Caco-2 (cell line): ENCODE measurements around the gene HIVEP3. TPM values are rescaled to one million over a fixed set of nuclear protein-coding genes. Genes with fewer than 3 reads are reported as not detected.
A peak's percentile ranks its signal among the peaks of the same experiment; 100 is the strongest.

Source experiments
- BruUV-seq: library from RNA; stranded (reverse); fragments of 400-500 nt; replicated peaks from 2 replicates; lab custom pipeline; 2021; lab: Mats Ljungman, UMichigan
- CTCF ChIA-PET: fragments of 300-600 bp; sonication (Branson Sonifier 250); formaldehyde crosslinking; loops from one replicate; lab custom pipeline; 2022; ENCODE audit warnings: antibody characterized with exemption; lab: Charles Lee
- POLR2A ChIA-PET: fragments of 300-600 bp; sonication (Branson Sonifier 250); formaldehyde crosslinking; loops from one replicate; lab custom pipeline; 2022; ENCODE audit warnings: antibody characterized with exemption; lab: Charles Lee
- DNase-seq, 2 experiments: peaks; one replicate each; pipeline versions ENCODE4 v3.0.0 to v3.0.0-alpha.2; 2020 to 2022
- H3K27me3 ChIP-seq: replicated peaks from 2 replicates; pipeline ENCODE4 v1.6.0; 2011; ENCODE audit warnings: low read length; ENCODE audit not compliant: control insufficient read depth, insufficient read depth
- H3K36me3 ChIP-seq: 2 replicates; pipeline ENCODE4 v1.5.1; 2011; ENCODE audit warnings: low read length; ENCODE audit not compliant: control insufficient read depth, insufficient read depth
- H3K4me1 ChIP-seq: fragments of 250-450 bp; sonication (Bioruptor Pico); 2 replicates; pipeline ENCODE4 v1.5.1; 2020; ENCODE audit warnings: mild to moderate bottlenecking
- H3K4me3 ChIP-seq: 2 replicates; pipeline ENCODE4 v1.5.1; 2011; ENCODE audit warnings: low read depth, mild to moderate bottlenecking, control low read depth, low read length
- H3K9me3 ChIP-seq: fragments of 250-450 bp; sonication (Bioruptor Pico); 2 replicates; pipeline ENCODE4 v1.5.1; 2020; ENCODE audit warnings: mild to moderate bottlenecking, moderate library complexity
- H3K27ac Mint-ChIP-seq: one replicate; pipeline ENCODE4 v1.8.0; 2022; ENCODE audit warnings: mixed read lengths; ENCODE audit not compliant: unreplicated experiment
- H3K27me3 Mint-ChIP-seq: one replicate; pipeline ENCODE4 v1.8.0; 2022; ENCODE audit warnings: mixed read lengths; ENCODE audit not compliant: insufficient read depth, unreplicated experiment
- H3K36me3 Mint-ChIP-seq: one replicate; pipeline ENCODE4 v1.8.0; 2022; ENCODE audit warnings: mild to moderate bottlenecking, mixed read lengths; ENCODE audit not compliant: insufficient read depth, unreplicated experiment
- H3K4me1 Mint-ChIP-seq: one replicate; pipeline ENCODE4 v1.8.0; 2022; ENCODE audit warnings: low read depth, mixed read lengths; ENCODE audit not compliant: unreplicated experiment
- H3K4me3 Mint-ChIP-seq: one replicate; pipeline ENCODE4 v1.8.0; 2022; ENCODE audit warnings: mild to moderate bottlenecking, moderate library complexity, mixed read lengths; ENCODE audit not compliant: unreplicated experiment
- H3K9me3 Mint-ChIP-seq: one replicate; pipeline ENCODE4 v1.8.0; 2022; ENCODE audit warnings: mixed read lengths; ENCODE audit not compliant: unreplicated experiment
- CTCF ChIP-seq, 2 experiments: fragments of 200-600 bp in 1 of 2; IDR thresholded peaks; 1 replicate in 1 of 2; 2 replicates in 1 of 2; pipeline versions ENCODE4 v1.5.1 to v1.8.0; 2011 to 2022; ENCODE audit warnings: antibody characterized with exemption in 1 of 2, control low read depth in 1 of 2, inconsistent platforms in 1 of 2, low read depth in 1 of 2, low read length in 1 of 2, mild to moderate bottlenecking in 1 of 2, moderate library complexity in 1 of 2; ENCODE audit not compliant: insufficient read depth in 1 of 2, severe bottlenecking in 1 of 2, unreplicated experiment in 1 of 2
- intact Hi-C: fragments of 100-400 bp; cut with micrococcal nuclease; formaldehyde crosslinking; loops from one replicate; pipeline ENCODE4 v1.10.0; 2022; ENCODE audit not compliant: unreplicated experiment
- total RNA-seq: library from RNA; stranded (reverse); gene quantifications from 2 replicates; pipeline ENCODE4 v1.2.3, GENCODE V29; 2022

Gene HIVEP3
- total RNA-seq, 1 experiment from 2014 or later, result 0.25 TPM

GRCh38 chr1:41902664-41903063 is 16.1 kb downstream of the HIVEP3 start:
- BruUV-seq, result no TSS peak
- H3K27me3 Mint-ChIP-seq, result no peaks in the 10 kb centered on the region
- Histone ChIP-seq H3K9me3 (no peaks in the 10 kb centered on the region), H3K36me3 (no peaks in the 10 kb centered on the region), H3K27me3 (no peaks in the 10 kb centered on the region), H3K4me3 (no peak overlapping the region), H3K4me1 (peaks cover 31% of the 10 kb centered on the region)
- H3K27ac Mint-ChIP-seq, result no peak overlapping the region
- peaks cover 23% of the 10 kb centered on the region for H3K4me1 Mint-ChIP-seq
- DNase-seq, result no peak
- no peaks in the 10 kb centered on the region for H3K9me3 Mint-ChIP-seq
- TF ChIP-seq CTCF (IDR thresholded peaks at IDR 0.05; ENCODE audit: insufficient read depth in 1 of 2, low read depth in 1 of 2, low read length in 1 of 2, severe bottlenecking in 1 of 2, unreplicated experiment in 1 of 2), result no peak
- POLR2A ChIA-PET, result no interaction called here
- CTCF ChIA-PET, result no interaction called here
- intact Hi-C loops, result no loop called here
- H3K36me3 Mint-ChIP-seq, result no peaks in the 10 kb centered on the region
- H3K4me3 Mint-ChIP-seq, result no peak overlapping the region

- no peak overlapping the region for H3K4me3 ChIP-seq
- Mint-ChIP-seq H3K9me3 (no peaks in the 10 kb centered on the region), H3K27me3 (no peaks in the 10 kb centered on the region), H3K4me3 (no peak overlapping the region), H3K36me3 (no peaks in the 10 kb centered on the region), H3K4me1 (peaks cover 23% of the 10 kb centered on the region), H3K27ac (peak overlapping the region; percentile 49)
- intact Hi-C loops, result no loop called here
- peak; percentile 6 to 59 for DNase-seq
- no TSS peak for BruUV-seq
- no peaks in the 10 kb centered on the region for H3K9me3 ChIP-seq
- no peaks in the 10 kb centered on the region for H3K36me3 ChIP-seq
- CTCF ChIA-PET, result no interaction called here
- H3K4me1 ChIP-seq, result peaks cover 31% of the 10 kb centered on the region
- H3K27me3 ChIP-seq, result no peaks in the 10 kb centered on the region
- no peak for TF ChIP-seq CTCF (IDR thresholded peaks at IDR 0.05; ENCODE audit: insufficient read depth in 1 of 2, low read depth in 1 of 2, low read length in 1 of 2, severe bottlenecking in 1 of 2, unreplicated experiment in 1 of 2)
- POLR2A ChIA-PET, result no interaction called here
Observed at GRCh38 chr1:41902159-41902577, 16.6 kb downstream of the HIVEP3 start.

GRCh38 chr1:41901551-41901950 is 17.2 kb downstream of the HIVEP3 start:
- no peaks in the 10 kb centered on the region for H3K36me3 ChIP-seq
- DNase-seq, result no peak
- peaks cover 23% of the 10 kb centered on the region for H3K4me1 Mint-ChIP-seq
- H3K4me1 ChIP-seq, result peaks cover 31% of the 10 kb centered on the region
- no peaks in the 10 kb centered on the region for H3K9me3 ChIP-seq
- no peaks in the 10 kb centered on the region for H3K27me3 ChIP-seq
- no peak for TF ChIP-seq CTCF (IDR thresholded peaks at IDR 0.05; ENCODE audit: insufficient read depth in 1 of 2, low read depth in 1 of 2, low read length in 1 of 2, severe bottlenecking in 1 of 2, unreplicated experiment in 1 of 2)
- peak overlapping the region; percentile 49 for H3K27ac Mint-ChIP-seq
- intact Hi-C loops, result no loop called here
- no peaks in the 10 kb centered on the region for H3K36me3 Mint-ChIP-seq
- no peaks in the 10 kb centered on the region for H3K9me3 Mint-ChIP-seq
- POLR2A ChIA-PET, result no interaction called here
- H3K4me3 ChIP-seq, result no peak overlapping the region
- H3K4me3 Mint-ChIP-seq, result peak overlapping the region; percentile 24
- CTCF ChIA-PET, result no interaction called here
- BruUV-seq, result no TSS peak
- no peaks in the 10 kb centered on the region for H3K27me3 Mint-ChIP-seq
